Suprapubic skin (tissue), 4 donors: ENCODE results near the gene SPRYD3. TPM values are rescaled to one million over a fixed set of nuclear protein-coding genes. Genes with fewer than 3 reads are reported as not detected.
A peak's percentile ranks its signal among the peaks of the same experiment; 100 is the strongest.

Experiments
- DNase-seq, 2 donors: peaks; one replicate each; pipeline ENCODE4 v3.0.0-alpha.2; 2019; ENCODE audit warnings: low spot score in 2 of 2
- H3K27ac ChIP-seq: fragments of 200-600 bp; sonication (generic); one replicate; pipeline ENCODE4 v1.5.1; 2019
- H3K27me3 ChIP-seq: fragments of 200-600 bp; sonication (generic); one replicate; pipeline ENCODE4 v1.5.1; 2019
- H3K36me3 ChIP-seq: fragments of 200-600 bp; sonication (generic); one replicate; pipeline ENCODE4 v1.5.1; 2019
- H3K4me1 ChIP-seq: fragments of 200-600 bp; sonication (generic); one replicate; pipeline ENCODE4 v1.5.1; 2019
- H3K4me3 ChIP-seq: fragments of 200-600 bp; sonication (generic); one replicate; pipeline ENCODE4 v1.5.1; 2019; ENCODE audit warnings: mild to moderate bottlenecking
- H3K9me3 ChIP-seq: fragments of 200-600 bp; sonication (generic); one replicate; pipeline ENCODE4 v1.5.1; 2019
- EP300 ChIP-seq: sonication (generic); formaldehyde crosslinking; IDR thresholded peaks from one replicate; pipeline ENCODE4 v1.6.1; 2017; ENCODE audit warnings: antibody characterized with exemption
- POLR2A ChIP-seq, 2 donors: fragments of 450-650 bp; IDR thresholded peaks; one replicate each; pipeline ENCODE4 v1.6.1; 2017; ENCODE audit warnings: antibody characterized with exemption in 2 of 2, mild to moderate bottlenecking in 2 of 2, moderate library complexity in 2 of 2
- POLR2AphosphoS5 ChIP-seq, 3 donors: sonication (generic); formaldehyde crosslinking; IDR thresholded peaks; one replicate each; pipeline ENCODE4 v1.6.1; 2017; ENCODE audit warnings: antibody characterized with exemption in 3 of 3
- WGBS: methylation state at CpG from one replicate; pipeline ENCODE4 v1.1.5; 2018; 5-methylcytosine and 5-hydroxymethylcytosine counted together
- total RNA-seq, 4 donors: library from RNA; depleted of rRNA; stranded (reverse); fragments of >200 nt; gene quantifications; one replicate each; pipeline ENCODE4 v1.1.0, GENCODE V29; 2016
- TF ChIP-seq, protein P1 (sequence below), 2 donors: fragments of 200-600 bp in 1 of 2; fragments of 450-650 bp in 1 of 2; sonication (generic) in 1 of 2; IDR thresholded peaks; one replicate each; pipeline ENCODE4 v1.5.1; 2016 to 2019; ENCODE audit warnings: antibody characterized with exemption in 2 of 2, mild to moderate bottlenecking in 1 of 2, moderate library complexity in 1 of 2

SPRYD3 gene
- total RNA-seq, 4 donors from 2014 or later: 26.4 to 44.0 (median 34.4) TPM

- Histone ChIP-seq H3K27me3 (no peaks in the 10 kb centered on the region), H3K4me3 (no peak overlapping the region), H3K4me1 (peaks cover 59% of the 10 kb centered on the region), H3K9me3 (no peaks in the 10 kb centered on the region), H3K36me3 (peaks cover 48% of the 10 kb centered on the region), H3K27ac (peak overlapping the region; percentile 99)
- TF ChIP-seq EP300 (no peak), POLR2A (IDR thresholded peaks at IDR 0.05) (no peak), POLR2AphosphoS5 (IDR thresholded peaks at IDR 0.05) (no peak)
- TF ChIP-seq, protein P1, sequence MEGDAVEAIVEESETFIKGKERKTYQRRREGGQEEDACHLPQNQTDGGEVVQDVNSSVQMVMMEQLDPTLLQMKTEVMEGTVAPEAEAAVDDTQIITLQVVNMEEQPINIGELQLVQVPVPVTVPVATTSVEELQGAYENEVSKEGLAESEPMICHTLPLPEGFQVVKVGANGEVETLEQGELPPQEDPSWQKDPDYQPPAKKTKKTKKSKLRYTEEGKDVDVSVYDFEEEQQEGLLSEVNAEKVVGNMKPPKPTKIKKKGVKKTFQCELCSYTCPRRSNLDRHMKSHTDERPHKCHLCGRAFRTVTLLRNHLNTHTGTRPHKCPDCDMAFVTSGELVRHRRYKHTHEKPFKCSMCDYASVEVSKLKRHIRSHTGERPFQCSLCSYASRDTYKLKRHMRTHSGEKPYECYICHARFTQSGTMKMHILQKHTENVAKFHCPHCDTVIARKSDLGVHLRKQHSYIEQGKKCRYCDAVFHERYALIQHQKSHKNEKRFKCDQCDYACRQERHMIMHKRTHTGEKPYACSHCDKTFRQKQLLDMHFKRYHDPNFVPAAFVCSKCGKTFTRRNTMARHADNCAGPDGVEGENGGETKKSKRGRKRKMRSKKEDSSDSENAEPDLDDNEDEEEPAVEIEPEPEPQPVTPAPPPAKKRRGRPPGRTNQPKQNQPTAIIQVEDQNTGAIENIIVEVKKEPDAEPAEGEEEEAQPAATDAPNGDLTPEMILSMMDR (IDR thresholded peaks at IDR 0.05): no peak
- WGBS: 75% methylated on average over 15 of the region's 15 CpGs
- DNase-seq: peak in 1 of 2 donors; percentile 70
Measured at GRCh38 chr12:53055471-53056266, 23.5 kb downstream of the SPRYD3 start.

DNA sequence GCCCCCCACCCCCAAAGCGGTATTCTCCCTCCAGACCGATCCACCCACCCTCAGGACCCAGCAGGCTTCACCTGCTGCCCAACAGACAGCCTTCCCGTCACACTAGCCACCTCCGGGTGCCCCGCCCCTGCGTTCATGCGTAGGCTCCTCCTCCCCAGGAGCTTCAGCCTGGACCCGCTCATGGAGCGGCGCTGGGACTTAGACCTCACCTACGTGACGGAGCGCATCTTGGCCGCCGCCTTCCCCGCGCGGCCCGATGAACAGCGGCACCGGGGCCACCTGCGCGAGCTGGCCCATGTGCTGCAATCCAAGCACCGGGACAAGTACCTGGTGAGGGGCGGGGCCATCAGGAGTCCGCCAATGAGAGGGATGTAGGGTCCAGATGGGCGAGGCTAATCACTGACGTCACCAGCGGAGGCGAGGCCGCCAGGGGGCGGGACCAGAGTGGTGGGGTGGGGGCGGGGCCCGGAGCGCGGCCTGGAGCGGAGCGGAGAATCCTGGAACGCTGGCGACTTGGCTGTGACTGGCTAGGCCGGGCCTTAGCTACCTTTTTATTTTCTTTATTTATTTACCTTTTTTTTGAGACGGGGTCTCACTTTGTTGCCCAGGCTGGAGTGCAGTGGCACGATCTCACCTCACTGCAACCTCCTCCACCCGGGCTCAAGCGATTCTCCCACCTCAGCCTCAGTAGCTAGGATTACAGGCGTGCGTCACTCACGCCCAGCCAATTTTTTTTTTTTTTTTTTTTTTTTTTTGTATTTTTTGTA, 24.9 kb downstream of the SPRYD3 start:
- Histone ChIP-seq H3K4me1 (peaks cover 55% of the 10 kb centered on the region), H3K36me3 (peaks cover 34% of the 10 kb centered on the region)

DNA sequence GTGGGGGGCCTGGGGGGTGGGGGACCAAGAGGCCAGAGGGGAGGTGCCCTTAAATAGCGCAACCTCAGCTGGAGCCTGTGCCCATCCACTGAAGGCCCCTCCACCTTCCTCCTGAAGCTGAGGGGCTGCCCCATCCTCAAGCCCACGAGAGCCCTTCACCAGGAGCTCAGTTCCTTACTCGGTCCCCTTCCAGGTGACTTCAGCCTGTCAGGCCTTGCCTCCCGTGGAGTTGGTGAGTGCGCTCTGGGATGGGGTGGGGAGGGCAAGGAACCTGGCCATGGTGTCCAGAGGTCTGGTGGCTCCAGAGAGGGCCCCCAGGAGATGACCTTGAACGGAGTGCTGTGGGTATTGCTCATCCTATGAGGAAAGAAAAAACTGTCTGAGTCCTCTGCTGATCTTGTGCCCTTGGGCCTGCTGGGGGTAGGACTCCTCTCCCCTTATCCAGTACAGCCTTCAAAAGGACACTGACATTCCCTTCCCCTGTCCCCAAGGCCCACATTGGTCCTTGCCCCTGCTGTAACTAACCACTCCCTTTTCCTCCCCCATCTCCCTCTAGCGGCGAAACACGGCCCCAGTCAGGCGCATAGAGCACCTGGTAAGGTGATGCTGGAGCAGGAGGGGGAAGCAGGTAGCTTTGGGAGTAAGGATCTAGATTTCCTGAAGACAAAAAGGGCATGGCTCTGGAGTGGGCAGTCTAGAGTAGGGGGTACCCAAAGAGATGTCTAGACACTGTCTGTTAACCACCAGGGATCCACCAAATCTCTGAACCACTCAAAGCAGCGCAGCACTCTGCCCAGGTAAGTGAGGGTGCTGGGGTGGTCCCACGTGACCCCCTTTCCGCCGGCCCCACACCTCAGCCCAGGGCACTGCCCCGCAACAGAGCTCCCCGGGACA, 25.7 kb downstream of the SPRYD3 start:
- Histone ChIP-seq H3K9me3 (no peaks in the 10 kb centered on the region), H3K4me1 (peaks cover 61% of the 10 kb centered on the region), H3K4me3 (peak overlapping the region; percentile 74), H3K27ac (peak overlapping the region; percentile 99), H3K36me3 (peaks cover 26% of the 10 kb centered on the region), H3K27me3 (no peaks in the 10 kb centered on the region)
- TF ChIP-seq POLR2A (IDR thresholded peaks at IDR 0.05) (no peak), EP300 (no peak), POLR2AphosphoS5 (IDR thresholded peaks at IDR 0.05) (no peak)
- TF ChIP-seq, protein P1 (IDR thresholded peaks at IDR 0.05): peak; percentile 57 to 70
- peak; percentile 83 to 84 for DNase-seq
- WGBS: 34% methylated on average over 11 of the region's 16 CpGs

More for the DNA sequence above, 24.9 kb downstream of the SPRYD3 start:
- peak; percentile 95 to 97 for DNase-seq
- H3K9me3 ChIP-seq: no peaks in the 10 kb centered on the region
- peak overlapping the region; percentile 99 for H3K27ac ChIP-seq
- no peaks in the 10 kb centered on the region for H3K27me3 ChIP-seq
- 6% methylated on average over 19 of the region's 48 CpGs for WGBS
- peak overlapping the region; percentile 74 for H3K4me3 ChIP-seq
- TF ChIP-seq POLR2AphosphoS5 (IDR thresholded peaks at IDR 0.05) (peak in 1 of 3 donors; percentile 73), EP300 (no peak)

- H3K36me3 ChIP-seq: peaks cover 18% of the 10 kb centered on the region
- H3K4me3 ChIP-seq: peak overlapping the region; percentile 74
- TF ChIP-seq EP300 (no peak), POLR2AphosphoS5 (IDR thresholded peaks at IDR 0.05) (no peak), POLR2A (IDR thresholded peaks at IDR 0.05) (no peak)
- TF ChIP-seq, protein P1 (IDR thresholded peaks at IDR 0.05): no peak
- H3K27me3 ChIP-seq: no peaks in the 10 kb centered on the region
- H3K9me3 ChIP-seq: no peaks in the 10 kb centered on the region
- peak; percentile 83 to 90 for DNase-seq
- H3K4me1 ChIP-seq: peaks cover 70% of the 10 kb centered on the region
- 27% methylated on average over 6 of the region's 11 CpGs for WGBS
- H3K27ac ChIP-seq: peak overlapping the region; percentile 99
Measured at GRCh38 chr12:53052419-53053217, 26.6 kb downstream of the SPRYD3 start.
